Activated T-helper 1 cell treated with anti-CD3 and anti-CD28 coated beads, Interleukin-12 subunit alpha, Interleukin-12 subunit beta, Interleukin-2, Interleukin-4 antibody, amounts not matched to agents 30 ng/mL and 10 ng/mL and 1 ng/mL, durations not matched to agents 14 hours and 24 hours and 36 hours (primary cell): ENCODE data around the gene LPP. TPM values are rescaled to one million over a fixed set of nuclear protein-coding genes. Genes with fewer than 3 reads are reported as not detected.

Source experiments
- DNase-seq: peaks from one replicate; pipeline ENCODE4 v3.0.0; 2021; ENCODE audit warnings: low spot score
- H3K27ac Mint-ChIP-seq: one replicate; pipeline ENCODE4 v1.8.0; 2021; ENCODE audit warnings: mild to moderate bottlenecking, mixed read lengths
- H3K27me3 Mint-ChIP-seq: one replicate; pipeline ENCODE4 v1.8.0; 2022; ENCODE audit warnings: mild to moderate bottlenecking, moderate library complexity, mixed read lengths; ENCODE audit not compliant: insufficient read depth
- H3K36me3 Mint-ChIP-seq: one replicate; pipeline ENCODE4 v1.8.0; 2021; ENCODE audit warnings: low read depth, mixed read lengths
- H3K4me1 Mint-ChIP-seq: one replicate; pipeline ENCODE4 v1.8.0; 2021; ENCODE audit warnings: low read depth, mixed read lengths
- H3K4me3 Mint-ChIP-seq: one replicate; pipeline ENCODE4 v1.8.0; 2021; ENCODE audit warnings: mild to moderate bottlenecking, moderate library complexity, mixed read lengths
- H3K9me3 Mint-ChIP-seq: one replicate; pipeline ENCODE4 v1.8.0; 2021; ENCODE audit warnings: mixed read lengths
- intact Hi-C: fragments of 100-400 bp; cut with micrococcal nuclease; formaldehyde crosslinking; loops from one replicate; pipeline ENCODE4 v1.15.1; 2024
- total RNA-seq: library from RNA; stranded (reverse); gene quantifications from 2 replicates; pipeline ENCODE4 v1.2.3, GENCODE V29; 2022

LPP gene
- total RNA-seq, 1 donor from 2014 or later, result 38.2 TPM

GRCh38 chr3:188531210-188531609, 377.3 kb downstream of the LPP start:
- intact Hi-C loops, result no loop called here
- no peak for DNase-seq
- Mint-ChIP-seq H3K27me3 (no peaks in the 10 kb centered on the region), H3K4me3 (no peak overlapping the region), H3K36me3 (peaks cover 7% of the 10 kb centered on the region), H3K9me3 (no peaks in the 10 kb centered on the region), H3K4me1 (peaks cover 12% of the 10 kb centered on the region), H3K27ac (no peak overlapping the region)

GRCh38 chr3:188533172-188533571, 379.2 kb downstream of the LPP start:
- H3K27ac Mint-ChIP-seq, result no peak overlapping the region
- no peaks in the 10 kb centered on the region for H3K9me3 Mint-ChIP-seq
- peaks cover 2% of the 10 kb centered on the region for H3K36me3 Mint-ChIP-seq
- no peaks in the 10 kb centered on the region for H3K27me3 Mint-ChIP-seq
- H3K4me1 Mint-ChIP-seq, result peaks cover 12% of the 10 kb centered on the region
- no peak for DNase-seq
- H3K4me3 Mint-ChIP-seq, result no peak overlapping the region
- intact Hi-C loops, result no loop called here

- Mint-ChIP-seq H3K4me3 (no peak overlapping the region), H3K4me1 (peaks cover 12% of the 10 kb centered on the region), H3K27me3 (no peaks in the 10 kb centered on the region), H3K27ac (no peak overlapping the region), H3K9me3 (no peaks in the 10 kb centered on the region), H3K36me3 (peaks cover 2% of the 10 kb centered on the region)
- intact Hi-C loops, result no loop called here
- no peak for DNase-seq
Observed at GRCh38 chr3:188533612-188534357, 379.8 kb downstream of the LPP start.

GRCh38 chr3:188534633-188535032, 380.7 kb downstream of the LPP start:
- Mint-ChIP-seq H3K36me3 (peaks cover 2% of the 10 kb centered on the region), H3K27me3 (no peaks in the 10 kb centered on the region), H3K27ac (no peak overlapping the region), H3K4me3 (no peak overlapping the region), H3K9me3 (peaks cover 5% of the 10 kb centered on the region), H3K4me1 (peaks cover 12% of the 10 kb centered on the region)
- intact Hi-C loops, result no loop called here
- no peak for DNase-seq

GRCh38 chr3:188537606-188538005, 383.6 kb downstream of the LPP start:
- Mint-ChIP-seq H3K27ac (no peak overlapping the region), H3K4me1 (peaks cover 12% of the 10 kb centered on the region), H3K4me3 (no peak overlapping the region), H3K36me3 (peaks cover 2% of the 10 kb centered on the region), H3K9me3 (peaks cover 5% of the 10 kb centered on the region), H3K27me3 (no peaks in the 10 kb centered on the region)
- no peak for DNase-seq
- intact Hi-C loops, result no loop called here

GRCh38 chr3:188539037-188539436, 385.1 kb downstream of the LPP start:
- no peaks in the 10 kb centered on the region for H3K27me3 Mint-ChIP-seq
- no peak overlapping the region for H3K27ac Mint-ChIP-seq
- DNase-seq, result no peak
- H3K9me3 Mint-ChIP-seq, result peaks cover 5% of the 10 kb centered on the region
- intact Hi-C loops, result no loop called here
- no peaks in the 10 kb centered on the region for H3K4me1 Mint-ChIP-seq
- H3K4me3 Mint-ChIP-seq, result no peak overlapping the region
- H3K36me3 Mint-ChIP-seq, result peaks cover 3% of the 10 kb centered on the region

- no peaks in the 10 kb centered on the region for H3K27me3 Mint-ChIP-seq
- H3K27ac Mint-ChIP-seq, result no peak overlapping the region
- peaks cover 5% of the 10 kb centered on the region for H3K9me3 Mint-ChIP-seq
- peaks cover 3% of the 10 kb centered on the region for H3K36me3 Mint-ChIP-seq
- no peaks in the 10 kb centered on the region for H3K4me1 Mint-ChIP-seq
- no peak for DNase-seq
- intact Hi-C loops, result no loop called here
- H3K4me3 Mint-ChIP-seq, result no peak overlapping the region
Observed at GRCh38 chr3:188539631-188540194, 385.8 kb downstream of the LPP start.

- Mint-ChIP-seq H3K9me3 (peaks cover 7% of the 10 kb centered on the region), H3K27ac (no peak overlapping the region), H3K4me1 (no peaks in the 10 kb centered on the region), H3K27me3 (no peaks in the 10 kb centered on the region), H3K4me3 (no peak overlapping the region), H3K36me3 (peaks cover 4% of the 10 kb centered on the region)
- intact Hi-C loops, result no loop called here
- DNase-seq, result no peak
Observed at GRCh38 chr3:188542196-188542595, 388.2 kb downstream of the LPP start.

- H3K4me3 Mint-ChIP-seq, result no peak overlapping the region
- no peaks in the 10 kb centered on the region for H3K27me3 Mint-ChIP-seq
- DNase-seq, result no peak
- intact Hi-C loops, result no loop called here
- peaks cover 8% of the 10 kb centered on the region for H3K36me3 Mint-ChIP-seq
- H3K4me1 Mint-ChIP-seq, result no peaks in the 10 kb centered on the region
- H3K27ac Mint-ChIP-seq, result no peak overlapping the region
- peaks cover 7% of the 10 kb centered on the region for H3K9me3 Mint-ChIP-seq
Observed at GRCh38 chr3:188544012-188544411, 390.1 kb downstream of the LPP start.

- intact Hi-C loops, result no loop called here
- H3K4me1 Mint-ChIP-seq, result no peaks in the 10 kb centered on the region
- peaks cover 8% of the 10 kb centered on the region for H3K9me3 Mint-ChIP-seq
- no peak overlapping the region for H3K27ac Mint-ChIP-seq
- no peak overlapping the region for H3K4me3 Mint-ChIP-seq
- H3K36me3 Mint-ChIP-seq, result peaks cover 11% of the 10 kb centered on the region
- H3K27me3 Mint-ChIP-seq, result no peaks in the 10 kb centered on the region
- no peak for DNase-seq
Observed at GRCh38 chr3:188546835-188547670, 393.1 kb downstream of the LPP start.

- peak; percentile 27 for DNase-seq
- no peak overlapping the region for H3K27ac Mint-ChIP-seq
Observed at GRCh38 chr3:188553569-188553968, 399.6 kb downstream of the LPP start.

GRCh38 chr3:188554404-188554803, 400.4 kb downstream of the LPP start:
- H3K27ac Mint-ChIP-seq, result no peak overlapping the region
- no peak overlapping the region for H3K4me3 Mint-ChIP-seq
- peaks cover 6% of the 10 kb centered on the region for H3K36me3 Mint-ChIP-seq
- no peaks in the 10 kb centered on the region for H3K27me3 Mint-ChIP-seq
- DNase-seq, result no peak
- intact Hi-C loops, result no loop called here
- peaks cover 6% of the 10 kb centered on the region for H3K9me3 Mint-ChIP-seq
- peaks cover 12% of the 10 kb centered on the region for H3K4me1 Mint-ChIP-seq

More at GRCh38 chr3:188553569-188553968, 399.6 kb downstream of the LPP start:
- peaks cover 7% of the 10 kb centered on the region for H3K4me1 Mint-ChIP-seq
- H3K27me3 Mint-ChIP-seq, result no peaks in the 10 kb centered on the region
- peaks cover 6% of the 10 kb centered on the region for H3K36me3 Mint-ChIP-seq
- intact Hi-C loops, result loop anchor here (2.0 kb wide), 1 partner anchor 31 kb away; no protein-coding TSS in a partner anchor
- H3K9me3 Mint-ChIP-seq, result peaks cover 6% of the 10 kb centered on the region
- no peak overlapping the region for H3K4me3 Mint-ChIP-seq

- Mint-ChIP-seq H3K36me3 (peaks cover 4% of the 10 kb centered on the region), H3K9me3 (no peaks in the 10 kb centered on the region), H3K27ac (no peak overlapping the region), H3K27me3 (no peaks in the 10 kb centered on the region), H3K4me1 (peaks cover 21% of the 10 kb centered on the region), H3K4me3 (no peak overlapping the region)
- no peak for DNase-seq
- intact Hi-C loops, result no loop called here
Observed at GRCh38 chr3:188557235-188557634, 403.3 kb downstream of the LPP start.
